ENCODE measurements around the gene TMIGD3.

TMIGD3 gene

DNA sequence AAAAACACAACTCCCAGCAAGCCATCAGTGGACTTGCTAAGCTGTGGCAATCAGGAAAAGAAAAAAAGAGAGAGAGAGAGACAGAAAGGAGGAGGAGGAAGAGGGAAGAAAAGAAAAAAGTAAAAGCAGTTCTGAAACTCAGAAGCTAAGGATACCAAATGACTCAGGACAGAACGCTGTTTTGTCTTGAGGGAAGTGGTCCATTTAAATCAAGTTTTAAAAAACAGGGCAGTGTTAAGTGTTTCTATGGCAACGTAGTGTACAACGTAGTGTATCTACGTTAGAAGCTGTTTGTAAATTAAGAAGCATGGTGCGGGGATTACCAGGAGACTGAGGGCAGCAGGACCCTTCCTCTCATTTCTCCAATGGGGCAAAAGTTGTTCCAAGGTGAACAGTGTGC is 5.8 kb downstream of the TMIGD3 start:
- Histone ChIP-seq H3K4me2 (ENCODE audit: low read depth, low read length, poor library complexity, severe bottlenecking) (no peak overlapping the region), H3F3A (ENCODE audit: insufficient read depth) (no peaks in the 10 kb centered on the region), H3K9me2 (replicated peaks; ENCODE audit: insufficient read depth, low read length) (no peaks in the 10 kb centered on the region), H3K4me3 (ENCODE audit: insufficient read depth, low read length, poor library complexity, severe bottlenecking) (no peak overlapping the region), H4K20me1 (ENCODE audit: low read depth, low read length) (no peaks in the 10 kb centered on the region), H3K36me3 (ENCODE audit: low read length) (no peaks in the 10 kb centered on the region), H3K9me3 (ENCODE audit: insufficient read depth, low read length) (no peaks in the 10 kb centered on the region), H3K27ac (ENCODE audit: low read depth, low read length) (no peak overlapping the region), H2AFZ (ENCODE audit: low read depth, low read length, severe bottlenecking) (peak overlapping the region; percentile 4), H3K27me3 (ENCODE audit: low read length) (no peaks in the 10 kb centered on the region), H3K79me2 (ENCODE audit: insufficient read depth, low read length) (no peaks in the 10 kb centered on the region), H3K9ac (ENCODE audit: low read length) (no peak overlapping the region)
- TF ChIP-seq EZH2phosphoT487 (conservative IDR thresholded peaks at IDR 0.05; ENCODE audit: low read length): no peak
- TF ChIP-seq, protein P1, sequence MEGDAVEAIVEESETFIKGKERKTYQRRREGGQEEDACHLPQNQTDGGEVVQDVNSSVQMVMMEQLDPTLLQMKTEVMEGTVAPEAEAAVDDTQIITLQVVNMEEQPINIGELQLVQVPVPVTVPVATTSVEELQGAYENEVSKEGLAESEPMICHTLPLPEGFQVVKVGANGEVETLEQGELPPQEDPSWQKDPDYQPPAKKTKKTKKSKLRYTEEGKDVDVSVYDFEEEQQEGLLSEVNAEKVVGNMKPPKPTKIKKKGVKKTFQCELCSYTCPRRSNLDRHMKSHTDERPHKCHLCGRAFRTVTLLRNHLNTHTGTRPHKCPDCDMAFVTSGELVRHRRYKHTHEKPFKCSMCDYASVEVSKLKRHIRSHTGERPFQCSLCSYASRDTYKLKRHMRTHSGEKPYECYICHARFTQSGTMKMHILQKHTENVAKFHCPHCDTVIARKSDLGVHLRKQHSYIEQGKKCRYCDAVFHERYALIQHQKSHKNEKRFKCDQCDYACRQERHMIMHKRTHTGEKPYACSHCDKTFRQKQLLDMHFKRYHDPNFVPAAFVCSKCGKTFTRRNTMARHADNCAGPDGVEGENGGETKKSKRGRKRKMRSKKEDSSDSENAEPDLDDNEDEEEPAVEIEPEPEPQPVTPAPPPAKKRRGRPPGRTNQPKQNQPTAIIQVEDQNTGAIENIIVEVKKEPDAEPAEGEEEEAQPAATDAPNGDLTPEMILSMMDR (IDR thresholded peaks at IDR 0.05; ENCODE audit: insufficient read depth, low read length, poor library complexity, severe bottlenecking): no peak

DNA sequence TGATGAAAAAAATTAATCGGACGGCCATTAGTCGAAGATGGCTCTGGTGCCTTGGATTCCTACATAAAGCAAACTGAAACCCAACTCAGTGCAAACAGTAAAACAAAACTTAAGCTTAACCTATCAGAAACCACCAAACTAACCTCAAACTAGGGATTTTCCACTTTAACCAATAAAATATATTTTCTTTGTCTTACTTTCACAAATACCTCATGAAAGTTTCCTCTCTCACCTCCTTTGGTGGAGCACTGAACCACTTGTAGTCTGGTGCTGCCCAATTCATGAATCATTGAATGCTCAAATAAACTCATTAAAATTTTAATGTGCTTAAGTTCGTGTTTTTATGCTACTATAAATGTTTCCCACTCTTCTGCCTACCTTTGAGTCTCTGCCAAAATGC is 7.0 kb downstream of the TMIGD3 start:
- Histone ChIP-seq H3K36me3 (ENCODE audit: low read length) (no peaks in the 10 kb centered on the region), H3K9ac (ENCODE audit: low read length) (no peak overlapping the region), H3K4me3 (ENCODE audit: insufficient read depth, low read length, poor library complexity, severe bottlenecking) (no peak overlapping the region), H3K9me2 (replicated peaks; ENCODE audit: insufficient read depth, low read length) (no peaks in the 10 kb centered on the region), H3K27me3 (ENCODE audit: low read length) (no peaks in the 10 kb centered on the region), H3K79me2 (ENCODE audit: insufficient read depth, low read length) (no peaks in the 10 kb centered on the region), H4K20me1 (ENCODE audit: low read depth, low read length) (no peaks in the 10 kb centered on the region), H2AFZ (ENCODE audit: low read depth, low read length, severe bottlenecking) (no peak overlapping the region), H3F3A (ENCODE audit: insufficient read depth) (no peaks in the 10 kb centered on the region), H3K27ac (ENCODE audit: low read depth, low read length) (no peak overlapping the region), H3K9me3 (ENCODE audit: insufficient read depth, low read length) (no peaks in the 10 kb centered on the region), H3K4me2 (ENCODE audit: low read depth, low read length, poor library complexity, severe bottlenecking) (no peak overlapping the region)
- TF ChIP-seq, protein P1 (IDR thresholded peaks at IDR 0.05; ENCODE audit: insufficient read depth, low read length, poor library complexity, severe bottlenecking): no peak
- TF ChIP-seq EZH2phosphoT487 (conservative IDR thresholded peaks at IDR 0.05; ENCODE audit: low read length): no peak

DNA sequence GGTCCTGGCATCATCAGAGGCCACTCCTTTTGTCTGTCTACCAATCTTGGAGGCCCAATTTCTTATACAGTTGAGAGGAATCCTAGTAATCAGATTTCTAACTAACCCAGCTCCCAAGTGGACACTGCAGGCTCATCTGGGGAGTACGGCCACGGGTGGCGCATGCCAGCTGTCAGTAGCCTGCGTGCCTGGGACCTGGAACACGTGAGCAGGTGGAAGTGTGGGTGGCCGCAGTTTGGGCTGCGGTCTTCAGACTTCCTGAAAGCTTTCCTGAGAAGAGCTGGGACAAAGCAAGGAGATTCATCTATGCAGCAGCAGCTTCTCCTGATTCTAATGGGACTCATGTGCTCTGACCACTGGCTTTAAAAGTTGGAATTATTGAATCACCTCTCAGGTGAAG is 12.4 kb downstream of the TMIGD3 start:
- no peaks in the 10 kb centered on the region for H3K79me2 ChIP-seq (ENCODE audit: insufficient read depth, low read length)
- TF ChIP-seq EZH2phosphoT487 (conservative IDR thresholded peaks at IDR 0.05; ENCODE audit: low read length): no peak
- TF ChIP-seq, protein P1 (IDR thresholded peaks at IDR 0.05; ENCODE audit: insufficient read depth, low read length, poor library complexity, severe bottlenecking): no peak

More for the DNA sequence above, 12.4 kb downstream of the TMIGD3 start:
- no peak overlapping the region for H3K4me3 ChIP-seq (ENCODE audit: insufficient read depth, low read length, poor library complexity, severe bottlenecking)
- no peaks in the 10 kb centered on the region for H3K36me3 ChIP-seq (ENCODE audit: low read length)
- H3F3A ChIP-seq (ENCODE audit: insufficient read depth): no peaks in the 10 kb centered on the region
- H4K20me1 ChIP-seq (ENCODE audit: low read depth, low read length): no peaks in the 10 kb centered on the region
- H3K27me3 ChIP-seq (ENCODE audit: low read length): no peaks in the 10 kb centered on the region
- no peaks in the 10 kb centered on the region for H3K9me3 ChIP-seq (ENCODE audit: insufficient read depth, low read length)
- no peaks in the 10 kb centered on the region for H3K9me2 ChIP-seq (replicated peaks; ENCODE audit: insufficient read depth, low read length)
- H3K9ac ChIP-seq (ENCODE audit: low read length): no peak overlapping the region
- no peak overlapping the region for H3K27ac ChIP-seq (ENCODE audit: low read depth, low read length)
- no peak overlapping the region for H3K4me2 ChIP-seq (ENCODE audit: low read depth, low read length, poor library complexity, severe bottlenecking)
- H2AFZ ChIP-seq (ENCODE audit: low read depth, low read length, severe bottlenecking): no peak overlapping the region
